ENCODE data around the gene RPS5. TPM values are rescaled to one million over a fixed set of nuclear protein-coding genes. Genes with fewer than 3 reads are reported as not detected.
A peak's percentile ranks its signal among the peaks of the same experiment; 100 is the strongest.

Gene RPS5
- total and polyA plus RNA-seq, 9 of the 15 experiments (the other 6 are each of a cell fraction or from before 2014, with no cell fraction given): 1,228 to 3,570 (median 2,484) TPM

- TF ChIP-seq ZBTB40 (IDR thresholded peaks at IDR 0.05): peak; percentile 24; the same call in 1 of the 2 replicates
- TF ChIP-seq ZBTB40 (CRISPR knock-in tag; IDR thresholded peaks at IDR 0.05): no peak
- no peak for TF ChIP-seq POU5F1 (IDR thresholded peaks at IDR 0.05; ENCODE audit: borderline replicate concordance, low read depth, low read length, partially characterized antibody)
- TF ChIP-seq ZNF639 (CRISPR knock-in tag; conservative IDR thresholded peaks at IDR 0.05 in 1 of 2, IDR thresholded peaks at IDR 0.05 in 1 of 2): no peak
- peak; percentile 56; the same call in 1 of the 2 replicates for TF ChIP-seq MAX (CRISPR knock-in tag; IDR thresholded peaks at IDR 0.05)
- TF ChIP-seq CXXC5 (CRISPR knock-in tag; IDR thresholded peaks at IDR 0.05): peak; percentile 68
- peak; percentile 44; the same call in 1 of the 2 replicates for TF ChIP-seq POLR2A (conservative IDR thresholded peaks at IDR 0.05)
- TF ChIP-seq ATF2 (CRISPR knock-in tag; IDR thresholded peaks at IDR 0.05): 0 out of 2 replicates have a peak, but pooled peaks have one; percentile 14
- peak; percentile 44 to 65 for TF ChIP-seq MAZ (CRISPR knock-in tag; conservative IDR thresholded peaks at IDR 0.05 in 1 of 2, IDR thresholded peaks at IDR 0.05 in 1 of 2)
- TF ChIP-seq ELF2 (CRISPR knock-in tag; IDR thresholded peaks at IDR 0.05): no peak
- peak; percentile 69; the same call in 1 of the 2 replicates for TF ChIP-seq ZBTB7A (IDR thresholded peaks at IDR 0.05; ENCODE audit: borderline replicate concordance, control insufficient read depth, low read depth, low read length)
- peak; percentile 72 for TF ChIP-seq NFIC (IDR thresholded peaks at IDR 0.05)
Measured at GRCh38 chr19:58346961-58347929, 39.8 kb upstream of the RPS5 start (continued).
